Left lobe of liver (tissue), 2 donors: Measurements from ENCODE around the gene PREX1. TPM values are rescaled to one million over a fixed set of nuclear protein-coding genes. Genes with fewer than 3 reads are reported as not detected.
"Not testable (repeated sequence)": the region's sequence is repeated elsewhere in the genome, so short reads cannot be mapped to it uniquely, and the experiment has no call there.

Source experiments
- ATAC-seq: fragments of 200-7000 bp; cut with Tn5 transposase; one replicate; pipeline ENCODE4 v1.9.1; 2020; ENCODE audit warnings: mild to moderate bottlenecking, moderate library complexity
- DNase-seq: peaks from one replicate; pipeline ENCODE4 v3.0.0-alpha.2; 2020; ENCODE audit warnings: low spot score
- total RNA-seq: library from RNA; stranded (reverse); gene quantifications from one replicate; pipeline ENCODE4 v1.2.1, GENCODE V29; 2021
- donor health status: DM: no; HTN: no; CAD: no; lungs with moderate emphysema.
- donor health status: DM: no; HTN: yes; CAD: no.

The PREX1 gene
- total RNA-seq, 1 donor from 2014 or later: 5.8 TPM

DNA sequence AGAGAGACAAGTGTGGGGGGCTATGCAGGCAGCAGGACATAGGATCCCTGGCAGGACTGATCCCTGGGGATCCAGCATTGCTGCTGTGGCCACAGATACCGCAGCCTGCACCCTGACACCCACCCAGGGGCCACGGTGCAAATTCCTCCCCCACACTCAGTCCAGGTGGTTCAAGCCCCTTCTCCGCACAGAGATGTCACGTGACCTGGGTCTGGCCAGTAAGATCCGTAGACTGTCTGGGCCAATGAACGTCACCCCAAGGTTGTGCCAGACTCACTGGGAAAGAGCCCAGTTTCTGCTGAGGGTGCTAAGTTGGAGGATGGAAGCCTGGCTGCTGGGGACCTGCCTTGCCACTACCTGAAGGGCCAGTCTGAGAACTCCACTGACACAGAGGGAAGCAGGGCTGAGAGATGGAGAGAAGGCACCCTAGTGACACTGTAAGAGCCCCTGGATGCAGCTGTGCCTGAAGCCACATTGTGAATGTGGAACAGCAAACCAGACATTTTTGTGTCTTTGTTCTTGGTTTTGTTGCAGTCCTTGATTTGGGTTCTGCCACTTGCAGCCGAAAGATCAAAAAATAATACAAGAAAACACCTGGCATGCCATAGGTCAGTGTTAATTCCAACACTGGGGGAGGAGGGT is 228.6 kb downstream of the PREX1 start:
- no peak for ATAC-seq
- DNase-seq: no peak

DNA sequence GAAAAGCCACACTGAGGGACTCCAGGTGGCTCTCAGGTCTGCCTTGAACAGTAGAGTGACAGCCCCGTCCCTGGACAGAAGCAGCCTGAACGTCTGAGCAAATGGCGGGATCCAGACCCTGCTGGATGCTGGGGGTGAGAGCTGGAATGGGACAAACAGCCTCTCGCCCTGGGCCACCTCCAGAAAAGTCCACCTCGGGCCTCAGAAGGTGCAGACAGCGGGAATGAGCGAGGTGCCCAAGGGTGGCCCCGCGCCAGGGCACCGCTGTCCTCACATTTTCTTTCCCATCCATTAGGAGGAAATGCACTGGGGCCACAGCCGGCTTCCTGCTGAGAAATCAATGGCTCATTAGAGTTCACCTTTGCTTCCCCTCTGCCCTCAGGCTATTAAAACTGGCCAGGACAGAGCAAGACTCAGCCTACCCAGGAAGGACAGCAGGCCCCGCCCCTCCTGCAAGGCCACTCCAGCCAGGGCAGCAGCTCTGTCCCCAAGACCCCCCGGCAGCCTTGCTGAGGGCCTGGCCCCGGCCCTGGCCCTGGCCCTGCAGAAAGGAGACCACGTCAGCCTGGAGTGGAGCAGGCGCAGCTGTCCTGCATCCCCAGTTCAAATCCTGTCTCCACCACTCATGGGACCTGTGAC is 229.4 kb downstream of the PREX1 start:
- ATAC-seq, DNase-seq: not testable (repeated sequence)

DNA sequence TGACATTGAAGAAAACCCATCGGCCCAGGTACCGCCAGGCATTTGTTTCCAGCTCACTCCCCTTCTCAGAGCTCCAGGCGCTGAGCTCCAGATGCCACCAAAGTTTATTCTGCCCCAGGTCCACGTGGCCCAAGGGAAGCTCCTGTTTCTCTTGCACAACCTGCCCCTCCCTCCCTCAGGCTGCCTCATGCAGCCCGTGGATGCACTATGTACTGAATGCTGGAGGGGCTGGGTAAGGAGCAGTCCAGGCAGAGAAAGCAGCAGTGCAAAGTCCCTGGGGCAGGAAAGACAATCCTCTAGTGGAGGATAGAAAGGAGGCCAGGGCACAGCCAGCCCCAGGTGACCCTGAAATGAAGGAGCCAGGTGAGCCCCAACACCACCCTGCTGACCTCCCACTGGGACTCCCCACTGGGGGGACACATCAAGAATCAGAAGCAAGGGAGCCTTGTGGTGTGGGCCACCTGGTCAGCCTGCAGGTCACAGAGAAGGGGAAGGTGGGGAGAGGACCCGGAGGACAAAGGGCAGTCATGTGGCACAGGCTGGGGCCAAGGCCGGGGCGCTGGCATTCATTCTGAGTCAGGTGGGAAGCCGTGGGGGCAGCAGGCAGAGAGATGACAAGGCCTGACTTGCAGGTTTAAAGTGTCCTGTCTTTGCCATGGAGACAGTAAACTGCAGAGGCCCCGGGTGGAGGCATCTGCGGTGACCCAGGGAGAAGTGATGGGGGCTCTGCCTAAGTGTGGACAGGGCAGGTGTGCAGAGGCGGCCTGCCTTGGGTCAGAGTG is 230.1 kb downstream of the PREX1 start:
- DNase-seq (peak; percentile 46), ATAC-seq (peak; percentile 75)

DNA sequence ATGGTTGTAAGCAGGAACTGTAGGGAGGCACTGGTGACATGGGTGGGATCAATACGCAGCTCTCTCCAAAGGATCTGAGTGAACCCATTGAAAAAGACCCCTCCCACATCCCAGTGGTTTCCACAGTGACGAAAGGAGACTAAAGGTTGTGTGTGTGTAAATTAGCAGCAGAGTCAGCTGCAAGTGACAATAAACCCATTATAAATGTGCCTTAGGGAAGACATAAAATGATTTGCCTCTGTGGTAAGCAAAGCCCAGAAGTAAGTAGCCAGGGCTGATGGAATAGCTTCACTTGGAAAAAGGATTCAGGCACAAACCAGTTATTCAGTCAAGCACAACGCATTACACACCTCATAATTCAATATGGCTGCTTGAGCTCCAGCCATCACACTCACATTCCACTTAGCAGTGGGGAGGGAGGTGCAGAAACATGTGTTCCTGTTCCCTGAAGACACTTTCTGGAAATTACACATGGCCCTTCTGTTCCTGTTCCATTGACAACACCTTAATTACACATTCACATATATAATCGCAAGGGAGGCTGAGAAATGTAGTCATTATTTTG is 231.4 kb downstream of the PREX1 start:
- no peak for DNase-seq
- ATAC-seq: no peak

GRCh38 chr20:48595495-48596333 is 232.1 kb downstream of the PREX1 start:
- no peak for ATAC-seq
- no peak for DNase-seq

DNA sequence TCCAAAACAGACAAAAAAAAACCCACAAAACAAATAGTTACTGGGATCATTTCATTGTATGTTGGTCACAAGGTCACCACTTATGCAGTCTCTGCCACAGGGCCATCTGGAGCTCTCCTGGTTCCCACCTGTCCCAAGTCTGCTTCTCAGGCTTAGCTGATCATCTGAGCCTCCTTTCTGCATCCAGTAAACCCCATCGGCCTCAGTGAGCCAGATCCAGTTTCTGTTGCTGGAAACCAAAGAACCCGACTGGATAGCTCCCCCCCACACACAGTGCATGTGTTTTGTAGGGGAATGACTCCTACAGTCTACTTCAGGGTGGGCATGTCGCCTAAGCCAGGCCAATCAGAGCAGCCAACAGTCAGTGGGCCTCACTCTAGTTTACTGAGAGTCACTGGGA is 233.3 kb downstream of the PREX1 start:
- DNase-seq: no peak
- no peak for ATAC-seq

DNA sequence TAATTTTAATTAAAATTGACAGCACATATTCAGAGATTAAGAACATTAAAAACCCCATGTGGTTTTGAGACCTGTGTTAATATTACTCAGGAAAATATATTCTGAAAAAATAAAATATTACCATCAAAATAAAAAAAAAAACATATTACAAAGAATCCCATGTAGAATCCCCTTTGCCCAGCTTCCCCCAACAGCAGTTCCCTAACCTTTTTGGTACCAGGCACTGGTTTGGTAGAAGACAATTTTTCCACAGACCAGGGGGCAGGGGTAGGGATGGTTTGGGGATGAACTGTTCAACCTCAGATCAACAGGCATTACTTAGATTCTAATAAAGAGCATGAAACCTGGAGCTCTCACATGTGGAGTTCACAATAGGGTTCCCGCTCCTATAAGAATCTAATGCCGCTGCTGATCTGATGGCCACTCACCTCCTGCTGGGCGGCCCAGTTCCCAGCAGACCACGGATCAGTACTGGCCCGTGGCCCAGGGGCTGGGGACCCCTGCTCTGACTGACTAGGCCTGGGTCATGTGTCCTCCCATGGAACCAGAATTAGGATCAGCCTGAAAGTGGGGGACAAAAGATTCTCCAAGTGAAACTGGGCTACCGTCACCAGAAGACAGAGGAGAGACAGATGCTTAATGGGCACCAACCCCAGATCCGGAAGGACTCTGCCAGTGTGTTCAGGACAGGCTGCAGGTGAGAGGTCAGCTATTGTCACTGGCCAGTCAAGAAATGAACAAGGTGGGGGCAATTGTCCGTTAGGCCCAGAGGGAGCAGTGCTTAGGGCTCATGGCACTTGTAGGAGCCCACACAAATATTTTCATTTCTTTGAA is 235.5 kb downstream of the PREX1 start:
- no peak for DNase-seq
- no peak for ATAC-seq

GRCh38 chr20:48586730-48587129 is 241.1 kb downstream of the PREX1 start:
- DNase-seq (no peak), ATAC-seq (no peak)

GRCh38 chr20:48585061-48585870 is 242.5 kb downstream of the PREX1 start:
- ATAC-seq: no peak
- no peak for DNase-seq

- no peak for ATAC-seq
- no peak for DNase-seq
Observed at GRCh38 chr20:48584391-48585060, 243.3 kb downstream of the PREX1 start.

- DNase-seq: no peak
- ATAC-seq: no peak
Observed at GRCh38 chr20:48583801-48584200, 244.0 kb downstream of the PREX1 start.

- no peak for DNase-seq
- no peak for ATAC-seq
Observed at GRCh38 chr20:48583171-48583570, 244.6 kb downstream of the PREX1 start.

DNA sequence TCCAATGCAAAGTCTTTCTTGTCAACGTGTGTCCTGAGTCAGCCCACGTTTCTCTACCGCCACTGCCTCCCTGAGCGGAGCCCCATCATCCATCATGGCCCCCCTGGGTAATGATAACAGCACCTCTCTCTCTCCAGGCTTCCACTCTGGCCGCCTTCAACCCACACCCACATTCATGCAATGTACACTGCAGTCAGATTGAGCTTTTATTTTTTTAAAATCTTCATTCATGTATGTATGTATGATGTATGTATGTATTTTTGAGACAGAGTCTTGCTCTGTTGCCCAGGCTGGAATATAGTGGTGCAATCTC is 245.2 kb downstream of the PREX1 start:
- DNase-seq (no peak), ATAC-seq (no peak)

DNA sequence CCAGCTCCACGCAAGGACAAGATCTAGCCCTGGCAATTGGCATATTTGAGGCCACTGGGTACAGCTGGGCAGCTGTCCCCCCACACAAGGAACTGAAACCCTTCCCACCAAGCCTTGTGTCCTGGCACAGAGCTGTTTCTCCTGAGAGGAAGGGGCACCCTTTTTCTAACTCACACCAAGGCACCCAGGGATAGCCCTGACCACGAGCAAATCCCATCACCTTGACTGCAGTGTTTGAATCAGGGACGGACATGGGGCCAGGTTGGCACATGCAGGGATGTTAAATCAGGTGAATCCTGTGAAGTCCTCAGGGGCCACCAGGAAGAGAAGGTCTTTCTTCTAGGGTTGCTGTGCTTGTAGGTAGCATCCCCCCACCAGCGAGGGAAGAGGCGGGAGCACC is 246.6 kb downstream of the PREX1 start:
- ATAC-seq (no peak), DNase-seq (no peak)

DNA sequence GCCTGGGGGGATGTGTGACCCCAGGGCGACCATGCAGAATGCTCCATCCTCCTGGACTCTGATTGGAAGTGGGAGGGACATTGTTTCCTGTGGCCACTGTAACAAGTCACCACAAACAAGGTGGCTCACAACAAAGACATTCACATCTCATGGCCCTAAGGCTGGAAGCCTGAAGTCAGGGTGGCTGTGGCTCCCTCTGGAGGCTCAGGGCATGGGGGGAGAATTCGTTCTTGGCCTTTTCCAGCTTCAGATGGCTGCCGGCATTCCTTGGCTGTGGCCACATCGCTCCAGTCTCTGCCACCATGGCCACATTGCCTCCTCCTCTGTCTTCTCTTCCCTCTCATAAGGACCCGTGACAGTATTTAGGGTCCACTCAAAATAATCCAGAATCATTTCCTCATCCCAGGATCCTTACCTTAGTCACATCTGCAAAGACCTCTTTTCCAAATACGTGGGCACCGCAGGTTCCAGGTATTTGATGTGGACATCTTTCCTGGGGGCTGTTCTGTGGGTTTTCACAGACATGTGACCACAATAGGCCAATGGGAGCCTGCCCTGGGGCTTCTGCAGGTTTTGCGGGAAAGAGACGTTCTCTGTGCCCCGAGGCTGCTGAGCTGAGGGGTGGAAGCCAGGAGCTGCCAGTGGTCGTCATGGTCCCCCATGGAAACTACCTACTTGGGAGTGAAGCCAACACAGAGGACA is 249.3 kb downstream of the PREX1 start:
- DNase-seq (no peak), ATAC-seq (no peak)

DNA sequence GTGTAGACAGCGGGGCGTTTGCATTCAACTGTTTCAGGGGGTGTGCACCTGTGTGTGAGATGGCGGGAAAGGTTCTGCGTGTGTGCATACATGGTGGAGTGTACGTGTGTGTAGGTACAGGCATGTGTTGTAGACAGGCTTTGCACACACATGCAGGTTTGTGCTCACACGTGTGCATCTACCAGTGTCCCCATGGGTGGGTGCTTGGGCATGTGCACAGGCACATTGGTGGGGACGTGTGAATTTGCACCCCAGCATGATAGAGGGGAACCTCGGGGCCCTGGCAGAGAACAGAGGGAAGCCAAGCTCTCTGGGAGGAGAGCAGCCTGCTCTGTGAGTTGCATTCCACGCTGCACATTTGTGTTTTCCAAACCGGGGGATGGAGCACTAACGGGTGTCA is 250.2 kb downstream of the PREX1 start:
- ATAC-seq (no peak), DNase-seq (no peak)

- DNase-seq: no peak
Observed at GRCh38 chr20:48574383-48574782, 253.4 kb downstream of the PREX1 start.

More at GRCh38 chr20:48574383-48574782, 253.4 kb downstream of the PREX1 start:
- no peak for ATAC-seq
